ENCODE data around the gene MYO1H.

The MYO1H gene

DNA sequence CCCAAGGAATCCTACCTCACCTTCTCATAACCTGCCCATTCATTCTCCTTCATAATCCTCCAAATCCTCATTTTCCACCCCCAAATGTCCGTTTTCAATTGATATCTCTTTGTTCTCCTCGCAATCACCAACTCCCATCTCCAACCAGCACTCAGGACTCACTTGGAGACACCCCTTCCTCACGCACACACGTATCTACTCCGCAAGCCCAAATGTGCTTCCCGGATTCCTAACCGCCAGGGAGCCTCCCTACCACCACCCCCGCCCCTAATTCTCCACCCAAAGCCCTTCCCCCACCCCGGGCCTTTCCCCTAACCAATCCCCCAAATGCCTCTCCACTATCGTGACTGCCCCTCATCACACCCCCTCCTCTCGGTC, 129.1 kb downstream of the MYO1H start:
- no peak for DNase-seq

- peak; percentile 78 for DNase-seq
Measured at GRCh38 chr12:109477185-109477962, 129.7 kb downstream of the MYO1H start, which contains the start of the genes KCTD10 and UBE3B. Gene KCTD10 (minus strand): TSS chr12:109477300. CDS start chr12:109477262, 38 bp downstream. Gene UBE3B (plus strand): TSS chr12:109477634. CDS start chr12:109483552, 5,918 bp downstream.

DNA sequence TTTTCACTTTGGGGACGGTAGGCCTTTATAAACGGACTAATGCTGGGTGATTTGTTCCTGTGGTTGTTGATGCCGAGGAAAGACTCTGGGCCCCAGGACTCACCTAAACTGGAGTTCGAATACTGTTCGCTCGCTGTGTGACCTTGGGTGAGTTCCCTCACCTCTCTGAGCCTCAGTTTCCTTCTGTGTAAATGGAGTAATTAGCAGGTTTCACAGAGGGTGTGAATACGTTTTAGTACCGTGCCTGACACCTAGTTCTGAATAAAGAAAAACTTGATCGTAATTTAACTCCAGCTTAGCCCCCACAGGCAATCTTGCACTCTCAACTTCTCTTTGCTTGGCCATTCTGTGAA, 130.2 kb downstream of the MYO1H start:
- DNase-seq, result no peak

- no peak for DNase-seq
Measured at GRCh38 chr12:109479761-109480160, 132.1 kb downstream of the MYO1H start.

DNA sequence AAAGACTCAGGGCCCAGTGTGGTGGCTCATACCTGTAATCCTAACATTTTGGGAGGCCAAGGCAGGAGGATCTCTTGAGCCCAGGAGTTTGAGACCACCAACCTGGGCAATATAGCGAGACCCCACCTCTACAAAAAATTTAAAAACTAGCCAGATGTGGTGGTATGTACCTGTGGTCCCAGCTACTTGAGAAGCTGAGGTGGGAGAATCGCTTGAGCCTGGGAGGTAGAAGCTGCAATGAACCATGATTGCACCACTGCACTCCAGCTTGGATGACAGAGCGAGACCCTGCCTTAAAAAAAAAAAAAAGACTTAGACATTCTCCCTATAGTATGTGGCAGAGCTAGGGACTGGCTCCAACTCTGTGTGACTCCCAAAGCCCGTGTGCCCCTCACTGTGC, 132.7 kb downstream of the MYO1H start:
- DNase-seq, result no peak

DNA sequence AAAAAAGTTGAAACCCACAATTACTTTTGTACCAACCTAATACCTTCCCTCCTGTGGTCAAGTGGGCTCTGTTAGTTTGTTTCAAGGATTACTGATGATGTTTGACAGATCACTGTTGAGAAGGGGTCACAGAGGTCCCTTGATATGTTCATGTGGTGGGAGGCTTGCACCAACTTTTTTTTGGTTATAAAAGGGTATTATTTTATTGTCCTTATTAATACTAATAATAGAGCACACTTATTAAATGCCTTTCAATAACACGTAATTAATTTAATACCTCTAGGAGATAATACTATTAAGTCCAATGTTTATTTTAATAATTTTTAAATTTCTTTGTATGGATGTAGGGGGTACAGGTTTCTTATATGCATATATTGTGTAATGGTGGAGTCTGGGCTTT, 134.2 kb downstream of the MYO1H start:
- no peak for DNase-seq

DNA sequence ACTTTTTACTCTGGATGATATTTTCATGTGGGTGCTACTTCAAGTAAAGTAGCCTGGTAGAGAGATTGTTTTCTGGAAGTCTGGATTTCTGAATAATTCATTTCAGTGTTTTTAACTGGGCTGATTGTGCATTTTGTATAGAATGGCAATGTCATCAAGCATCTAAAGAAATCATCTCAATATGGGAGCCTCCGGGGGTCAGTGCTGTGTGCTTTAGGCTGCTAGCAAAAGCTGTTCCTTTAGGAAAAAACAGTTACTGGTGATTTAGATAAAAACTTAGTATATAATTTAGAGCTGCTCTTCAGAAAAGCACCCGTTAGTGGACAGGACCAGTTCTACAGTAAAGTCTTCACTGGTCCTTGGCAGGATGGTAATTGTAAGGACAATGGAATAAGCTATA, 134.8 kb downstream of the MYO1H start:
- DNase-seq, result no peak

DNA sequence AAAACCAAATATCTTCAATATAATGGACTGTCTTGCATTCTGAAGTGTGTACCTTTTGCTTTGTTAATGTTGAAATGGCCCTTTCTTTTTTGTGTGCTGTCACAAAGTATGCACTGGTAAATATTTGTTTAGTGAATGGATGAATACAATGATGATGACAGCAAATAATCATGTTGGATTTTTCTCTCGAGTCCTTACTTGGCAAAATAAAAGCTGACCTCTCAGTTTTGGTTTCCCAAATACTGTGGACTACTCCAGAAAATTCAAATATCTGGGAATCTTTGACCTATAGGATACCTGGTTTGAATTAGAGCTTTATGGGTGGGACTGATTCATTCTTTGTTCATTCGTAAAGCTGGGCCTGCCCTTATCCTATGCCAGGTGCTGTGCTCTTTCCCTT, 135.2 kb downstream of the MYO1H start:
- DNase-seq, result no peak

DNA sequence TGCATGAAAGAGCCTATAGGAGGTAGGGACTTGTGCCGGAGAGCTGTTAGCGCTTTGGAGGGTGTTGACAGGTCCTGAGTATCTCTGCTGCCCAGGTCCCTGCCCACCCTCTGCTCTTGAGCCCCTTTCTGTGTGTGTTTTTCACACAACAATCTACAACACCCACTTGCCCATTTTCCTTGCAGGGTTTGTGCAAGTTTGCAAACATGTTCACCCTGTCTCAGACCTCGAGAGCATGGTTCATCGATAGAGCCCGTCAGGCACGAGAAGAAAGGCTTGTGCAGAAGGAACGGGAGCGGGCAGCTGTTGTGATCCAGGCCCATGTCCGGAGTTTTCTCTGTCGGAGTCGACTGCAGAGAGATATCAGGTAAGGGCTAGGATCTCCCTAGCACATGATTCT, 135.6 kb downstream of the MYO1H start:
- DNase-seq, result no peak

GRCh38 chr12:109485201-109485600, 137.5 kb downstream of the MYO1H start:
- DNase-seq, result no peak

DNA sequence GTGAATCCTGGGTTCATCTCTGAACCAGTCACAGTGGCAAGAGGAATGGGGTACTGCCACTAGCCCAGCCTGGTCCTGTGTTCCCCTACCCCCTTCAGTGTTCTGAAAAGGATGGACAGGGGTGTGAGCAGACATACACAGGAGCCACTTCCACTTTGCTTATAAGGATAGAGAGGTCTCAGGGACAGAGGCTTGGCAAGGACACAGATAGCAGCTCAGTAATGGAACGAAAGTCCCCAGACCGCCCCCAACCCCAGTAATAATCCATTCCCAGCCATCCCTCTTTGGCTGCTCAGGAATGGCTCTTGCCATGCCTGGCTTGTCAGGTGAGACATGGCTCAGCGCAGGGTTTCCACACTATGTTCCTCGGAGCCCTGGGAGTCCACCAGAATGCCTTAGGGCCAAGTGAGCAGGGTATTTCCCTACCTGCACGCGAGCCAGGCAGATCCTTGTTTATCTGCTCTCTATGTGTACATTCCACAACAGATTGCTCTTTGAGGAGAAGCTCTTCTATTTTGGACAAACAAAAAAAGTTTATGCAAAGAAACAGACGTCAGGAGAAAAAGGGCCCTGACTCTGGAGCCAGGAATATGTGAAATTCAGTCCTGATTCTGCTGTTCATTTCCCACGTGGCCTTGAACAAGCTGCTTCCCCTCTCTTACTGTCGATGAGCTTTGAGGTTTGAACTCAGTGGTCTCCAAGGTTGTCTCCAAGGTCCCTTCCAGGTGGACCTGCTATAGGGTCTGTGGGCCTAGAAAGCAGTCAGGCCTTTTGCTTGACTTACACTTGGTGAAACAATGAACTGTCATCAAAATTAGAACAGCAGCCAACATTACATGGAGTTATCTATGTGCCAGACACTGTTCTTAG, 139.7 kb downstream of the MYO1H start:
- no peak for DNase-seq

DNA sequence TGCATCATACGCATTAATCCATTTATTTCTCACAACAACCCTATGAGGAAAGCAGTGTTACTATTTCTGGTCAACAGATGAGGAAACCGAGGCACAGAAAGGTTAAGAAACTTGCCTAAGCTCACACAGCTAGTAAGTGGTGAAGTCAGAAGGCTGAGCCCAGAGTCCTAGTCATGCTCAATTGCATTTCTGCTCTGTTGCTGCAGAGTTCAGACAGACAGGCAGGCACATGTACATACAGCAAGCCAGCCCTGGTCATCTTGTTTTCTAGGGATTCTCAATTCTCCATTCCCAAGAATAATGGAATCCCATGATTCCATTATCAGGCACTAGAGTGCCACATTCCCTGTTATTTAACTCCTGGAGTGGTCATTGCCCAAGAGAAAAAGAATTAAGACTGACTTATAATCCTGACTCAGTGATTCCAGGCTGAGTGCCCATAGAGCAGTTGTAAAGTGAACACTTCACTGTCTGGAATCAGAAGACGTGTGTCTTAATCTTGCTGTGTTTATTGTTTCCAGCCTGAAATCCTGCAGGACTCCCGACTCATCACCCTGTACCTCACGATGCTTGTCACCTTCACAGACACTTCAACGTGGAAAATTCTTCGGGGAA, 140.5 kb downstream of the MYO1H start:
- DNase-seq, result no peak

- no peak for DNase-seq
Measured at GRCh38 chr12:109489016-109489954, 141.6 kb downstream of the MYO1H start.

GRCh38 chr12:109489955-109490565, 142.4 kb downstream of the MYO1H start:
- no peak for DNase-seq

GRCh38 chr12:109491671-109492070, 144.0 kb downstream of the MYO1H start:
- no peak for DNase-seq

DNA sequence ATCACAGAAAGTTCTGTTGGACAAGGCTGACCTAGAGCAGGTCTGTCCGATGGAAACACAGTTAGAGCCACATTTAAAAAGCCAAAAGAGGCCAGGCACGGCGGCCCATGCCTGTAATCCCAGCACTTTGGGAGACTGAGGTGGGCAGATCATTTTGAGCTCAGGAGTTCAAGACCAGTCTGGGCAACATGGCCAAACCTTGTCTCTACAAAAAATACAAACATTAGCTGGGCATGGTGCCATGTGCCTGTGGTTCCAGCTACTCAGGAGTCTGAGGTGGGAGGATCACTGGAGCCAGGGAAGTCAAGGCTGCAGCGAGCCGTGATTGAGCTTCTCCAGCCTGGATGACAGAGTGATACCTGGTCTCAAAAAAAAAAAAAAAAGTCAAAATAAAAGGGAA, 144.7 kb downstream of the MYO1H start:
- DNase-seq, result no peak

DNA sequence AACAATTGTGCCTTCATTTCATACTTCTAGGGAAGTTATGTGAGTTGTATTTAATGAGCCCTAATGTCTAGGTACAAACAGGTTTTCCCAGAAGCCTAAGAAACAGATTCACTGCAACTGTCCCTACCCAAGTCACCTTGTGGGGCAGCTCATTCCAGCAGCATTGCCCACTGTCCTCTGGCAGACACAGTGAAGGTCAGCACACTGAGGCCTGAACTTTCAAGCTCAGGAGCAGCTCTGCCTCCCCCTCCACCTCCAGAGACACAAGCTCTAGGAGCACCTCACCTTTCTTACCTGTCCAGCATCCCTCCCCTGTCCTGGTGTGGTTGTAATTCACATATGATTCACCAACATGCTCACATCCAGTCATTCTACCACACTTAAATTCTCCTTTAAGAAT, 145.4 kb downstream of the MYO1H start:
- no peak for DNase-seq

DNA sequence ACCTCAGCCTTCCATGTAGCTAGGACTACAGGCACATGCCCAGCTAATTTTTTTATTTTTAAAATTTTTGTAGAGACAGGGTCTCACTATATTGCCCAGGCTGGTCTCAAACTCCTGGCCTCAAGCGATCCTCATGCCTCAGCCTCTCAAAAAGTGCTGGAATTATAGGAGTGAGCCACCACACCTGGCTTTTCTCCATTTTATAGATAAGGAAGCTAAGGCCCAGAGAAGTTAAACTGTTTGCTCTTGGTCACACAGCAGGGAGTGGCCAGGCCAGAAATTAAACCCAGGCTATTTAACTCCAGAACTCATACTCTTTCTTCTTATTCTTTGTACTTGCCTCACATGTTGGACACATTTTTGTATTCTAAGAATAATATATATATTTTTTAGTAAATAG, 146.2 kb downstream of the MYO1H start:
- DNase-seq, result no peak

- no peak for DNase-seq
Measured at GRCh38 chr12:109494348-109494881, 146.7 kb downstream of the MYO1H start.

GRCh38 chr12:109495012-109495411, 147.3 kb downstream of the MYO1H start:
- no peak for DNase-seq

GRCh38 chr12:109496306-109496705, 148.6 kb downstream of the MYO1H start:
- DNase-seq, result no peak

GRCh38 chr12:109497675-109498074, 150.0 kb downstream of the MYO1H start:
- no peak for DNase-seq
